ENCODE results near the gene NEDD4. TPM values are rescaled to one million over a fixed set of nuclear protein-coding genes. Genes with fewer than 3 reads are reported as not detected.

Gene NEDD4
- polyA plus RNA-seq, 1 donor from 2014 or later = 1.6 TPM

DNA sequence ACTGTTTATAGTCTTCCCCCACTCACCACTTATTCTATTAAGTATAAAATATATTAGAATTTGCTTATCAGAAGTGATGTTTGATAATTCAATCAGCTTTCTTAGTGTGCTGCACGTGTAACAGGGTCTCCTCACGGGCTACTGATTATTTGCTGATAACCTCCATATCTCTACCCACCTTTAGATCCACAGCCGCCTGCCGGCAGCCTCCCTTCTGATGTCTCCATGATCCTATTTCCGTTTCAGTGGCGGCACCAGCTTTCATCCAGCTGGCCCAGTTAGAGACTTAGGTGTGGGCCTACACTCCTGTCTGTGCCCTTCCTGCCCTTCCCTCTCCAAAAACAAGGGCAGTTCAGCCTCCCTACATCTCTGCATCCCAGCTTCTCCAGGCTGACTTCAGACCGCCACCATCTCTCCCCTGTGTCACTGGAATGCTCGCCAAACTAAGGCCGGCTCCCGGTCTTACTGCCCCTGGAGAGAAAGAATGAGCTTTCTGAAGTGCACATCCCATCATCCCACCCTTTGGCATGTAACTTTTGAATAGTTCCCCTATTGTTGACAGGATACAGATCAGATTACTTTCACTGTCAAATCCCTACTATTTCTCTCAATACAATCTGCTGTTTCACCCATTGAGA, 173.9 kb downstream of the NEDD4 start:
- Histone ChIP-seq H4K20me1 (ENCODE audit: insufficient read depth) (no peaks in the 10 kb centered on the region), H3K9me2 (ENCODE audit: insufficient read depth, low read length) (no peaks in the 10 kb centered on the region), H3K9me3 (ENCODE audit: low read length) (no peaks in the 10 kb centered on the region), H3K9ac (ENCODE audit: low read length) (no peak overlapping the region), H3K4me2 (ENCODE audit: low read length) (no peak overlapping the region), H3K27me3 (ENCODE audit: insufficient read depth, low read depth, low read length) (no peaks in the 10 kb centered on the region), H3F3A (ENCODE audit: insufficient read depth, low read length, poor library complexity, severe bottlenecking) (no peaks in the 10 kb centered on the region), H3K79me2 (replicated peaks; ENCODE audit: insufficient read depth, low read length) (no peaks in the 10 kb centered on the region), H3K4me3 (ENCODE audit: low read length) (no peak overlapping the region), H3K27ac (ENCODE audit: low read length) (no peak overlapping the region), H2AFZ (ENCODE audit: low read depth, low read length) (no peak overlapping the region), H3K36me3 (ENCODE audit: insufficient read depth, low read length) (no peaks in the 10 kb centered on the region)
- TF ChIP-seq, protein P1, sequence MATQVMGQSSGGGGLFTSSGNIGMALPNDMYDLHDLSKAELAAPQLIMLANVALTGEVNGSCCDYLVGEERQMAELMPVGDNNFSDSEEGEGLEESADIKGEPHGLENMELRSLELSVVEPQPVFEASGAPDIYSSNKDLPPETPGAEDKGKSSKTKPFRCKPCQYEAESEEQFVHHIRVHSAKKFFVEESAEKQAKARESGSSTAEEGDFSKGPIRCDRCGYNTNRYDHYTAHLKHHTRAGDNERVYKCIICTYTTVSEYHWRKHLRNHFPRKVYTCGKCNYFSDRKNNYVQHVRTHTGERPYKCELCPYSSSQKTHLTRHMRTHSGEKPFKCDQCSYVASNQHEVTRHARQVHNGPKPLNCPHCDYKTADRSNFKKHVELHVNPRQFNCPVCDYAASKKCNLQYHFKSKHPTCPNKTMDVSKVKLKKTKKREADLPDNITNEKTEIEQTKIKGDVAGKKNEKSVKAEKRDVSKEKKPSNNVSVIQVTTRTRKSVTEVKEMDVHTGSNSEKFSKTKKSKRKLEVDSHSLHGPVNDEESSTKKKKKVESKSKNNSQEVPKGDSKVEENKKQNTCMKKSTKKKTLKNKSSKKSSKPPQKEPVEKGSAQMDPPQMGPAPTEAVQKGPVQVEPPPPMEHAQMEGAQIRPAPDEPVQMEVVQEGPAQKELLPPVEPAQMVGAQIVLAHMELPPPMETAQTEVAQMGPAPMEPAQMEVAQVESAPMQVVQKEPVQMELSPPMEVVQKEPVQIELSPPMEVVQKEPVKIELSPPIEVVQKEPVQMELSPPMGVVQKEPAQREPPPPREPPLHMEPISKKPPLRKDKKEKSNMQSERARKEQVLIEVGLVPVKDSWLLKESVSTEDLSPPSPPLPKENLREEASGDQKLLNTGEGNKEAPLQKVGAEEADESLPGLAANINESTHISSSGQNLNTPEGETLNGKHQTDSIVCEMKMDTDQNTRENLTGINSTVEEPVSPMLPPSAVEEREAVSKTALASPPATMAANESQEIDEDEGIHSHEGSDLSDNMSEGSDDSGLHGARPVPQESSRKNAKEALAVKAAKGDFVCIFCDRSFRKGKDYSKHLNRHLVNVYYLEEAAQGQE (IDR thresholded peaks at IDR 0.05; ENCODE audit: borderline replicate concordance) = no peak
- TF ChIP-seq POLR2AphosphoS5 (IDR thresholded peaks at IDR 0.05) (no peak), TAF1 (IDR thresholded peaks at IDR 0.05; ENCODE audit: low read depth) (no peak), EP300 (conservative IDR thresholded peaks at IDR 0.05; ENCODE audit: poor library complexity, severe bottlenecking) (no peak), SMC3 (conservative IDR thresholded peaks at IDR 0.05; ENCODE audit: poor library complexity) (no peak)

DNA sequence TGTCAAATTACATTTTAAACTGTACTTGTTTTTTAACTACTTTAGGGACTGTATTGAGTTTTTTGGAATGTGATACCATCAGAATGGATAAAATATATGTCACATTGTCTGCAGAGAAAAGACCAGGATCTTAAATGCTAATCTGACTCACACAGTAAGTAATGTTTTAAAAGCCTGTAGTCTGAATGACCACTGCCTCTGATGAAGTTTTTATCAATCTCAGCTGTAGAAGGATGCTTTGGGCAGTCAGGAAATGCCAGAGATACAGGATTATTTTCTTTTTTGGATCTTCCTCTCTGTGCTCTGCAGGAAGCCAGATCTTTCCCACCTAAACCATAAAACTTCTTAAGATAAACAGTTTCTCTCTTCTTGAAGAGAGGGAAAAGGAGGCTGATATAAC, 177.4 kb downstream of the NEDD4 start:
- no peak overlapping the region for H3K4me3 ChIP-seq (ENCODE audit: low read length)
- TF ChIP-seq SMC3 (conservative IDR thresholded peaks at IDR 0.05; ENCODE audit: poor library complexity) (no peak), CTCF (IDR thresholded peaks at IDR 0.05; ENCODE audit: poor library complexity, severe bottlenecking) (no peak), EZH2 (IDR thresholded peaks at IDR 0.05; ENCODE audit: borderline replicate concordance, insufficient read depth, low read length, poor library complexity, severe bottlenecking) (no peak), EP300 (conservative IDR thresholded peaks at IDR 0.05; ENCODE audit: poor library complexity, severe bottlenecking) (no peak)
- TF ChIP-seq, protein P1 (IDR thresholded peaks at IDR 0.05; ENCODE audit: borderline replicate concordance) = no peak
- H3K9ac ChIP-seq (ENCODE audit: low read length) = no peak overlapping the region
- H3K9me2 ChIP-seq (ENCODE audit: insufficient read depth, low read length) = no peaks in the 10 kb centered on the region
- no peak overlapping the region for H3K27ac ChIP-seq (ENCODE audit: low read length)
- no peaks in the 10 kb centered on the region for H3K36me3 ChIP-seq (ENCODE audit: insufficient read depth, low read length)
- H3F3A ChIP-seq (ENCODE audit: insufficient read depth, low read length, poor library complexity, severe bottlenecking) = no peaks in the 10 kb centered on the region
- no peak overlapping the region for H2AFZ ChIP-seq (ENCODE audit: low read depth, low read length)
- H3K79me2 ChIP-seq (replicated peaks; ENCODE audit: insufficient read depth, low read length) = no peaks in the 10 kb centered on the region
- H3K4me2 ChIP-seq (ENCODE audit: low read length) = no peak overlapping the region
- H4K20me1 ChIP-seq (ENCODE audit: insufficient read depth) = no peaks in the 10 kb centered on the region
- H3K27me3 ChIP-seq (ENCODE audit: insufficient read depth, low read depth, low read length) = no peaks in the 10 kb centered on the region
- no peaks in the 10 kb centered on the region for H3K9me3 ChIP-seq (ENCODE audit: low read length)

Data from neural cell (in vitro differentiated cells).